Ammon's horn (tissue), 1 donor: ENCODE measurements around the gene ARHGAP32.
"Not testable (repeated sequence)": the region's sequence is repeated elsewhere in the genome, so short reads cannot be mapped to it uniquely, and the experiment has no call there.

ENCODE experiments used
- DNase-seq: peaks from one replicate; pipeline ENCODE4 v3.0.0-alpha.2; 2016; ENCODE audit warnings: low spot score

ARHGAP32 gene

DNA sequence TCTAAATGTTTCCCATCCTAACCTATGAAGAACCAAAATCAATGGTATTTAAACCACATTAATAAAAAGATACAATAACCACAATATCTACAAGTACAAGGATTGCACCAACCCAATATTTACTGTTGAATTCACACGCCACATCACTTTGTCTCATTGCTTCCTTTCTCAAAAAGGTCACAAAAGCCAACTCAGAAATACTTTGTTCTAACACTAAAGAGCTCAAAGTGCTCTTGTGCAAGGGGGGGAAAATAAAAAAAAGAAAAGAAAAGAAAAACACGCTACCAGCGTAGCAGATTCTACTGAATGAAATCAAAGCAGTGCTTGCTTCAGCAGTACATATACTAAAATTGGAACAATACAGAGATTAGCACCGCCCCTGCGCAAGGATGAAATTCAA lies 10.5 kb upstream of the ARHGAP32 start:
- DNase-seq: no peak

DNA sequence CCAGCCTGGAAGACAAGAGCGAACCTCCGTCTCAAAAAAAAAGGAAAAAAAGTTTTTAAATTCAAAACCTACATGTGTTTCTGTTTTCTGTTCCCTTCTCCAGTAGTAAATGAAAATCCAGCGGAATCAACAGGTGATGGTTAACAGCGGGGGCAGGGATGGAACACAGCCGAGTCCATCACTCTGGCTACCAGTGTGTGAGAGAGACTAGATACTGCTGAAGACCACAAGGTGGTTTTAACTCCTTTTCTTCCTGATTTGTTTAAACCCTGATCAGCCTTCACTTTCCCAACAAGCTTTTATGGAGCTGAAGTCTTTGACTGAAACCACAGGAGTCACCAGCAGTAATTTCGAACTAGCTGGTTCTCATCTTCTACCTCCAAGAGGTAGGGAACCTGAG lies 3.6 kb upstream of the ARHGAP32 start:
- DNase-seq: no peak

- DNase-seq: no peak
These were observed 476 bp downstream of the ARHGAP32 start for GRCh38 chr11:129191649-129192048.

DNA sequence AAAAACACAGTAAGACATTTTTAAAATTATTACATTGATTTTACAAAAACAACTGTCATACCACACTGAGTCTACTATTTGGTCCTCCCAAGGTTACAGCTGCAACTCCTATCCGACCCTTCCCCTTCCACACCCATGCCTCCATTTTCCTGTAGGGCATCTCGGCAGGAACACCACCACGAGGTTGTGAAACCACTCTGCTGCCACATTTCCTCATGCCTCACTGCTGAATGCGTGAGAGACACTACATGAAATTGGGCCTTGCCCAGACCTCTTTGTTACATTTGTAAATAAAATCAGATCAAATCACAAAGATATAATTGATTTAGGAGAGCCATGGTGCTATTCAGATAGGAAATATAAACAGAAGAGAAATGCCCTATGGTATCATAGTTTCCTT lies 2.0 kb downstream of the ARHGAP32 start:
- DNase-seq: no peak

DNA sequence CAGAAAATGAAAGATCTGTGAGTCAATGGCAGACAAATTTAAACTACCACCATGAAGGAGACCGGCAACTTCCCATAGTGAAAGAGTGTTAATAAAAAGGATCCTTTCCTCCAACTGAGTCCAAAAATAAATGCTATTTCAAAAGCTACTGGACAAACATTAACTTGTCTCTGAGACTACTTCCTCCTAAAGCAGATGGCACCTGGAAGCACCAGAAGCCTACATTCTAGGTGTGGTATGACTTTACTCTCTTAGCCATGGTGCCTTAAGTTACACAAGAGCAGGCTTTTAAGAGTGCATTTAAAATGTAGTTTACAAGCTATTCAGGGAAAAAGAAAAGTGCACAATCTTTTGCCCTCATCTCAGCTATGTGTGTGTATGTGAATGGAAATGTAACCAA lies 2.5 kb downstream of the ARHGAP32 start:
- no peak for DNase-seq

GRCh38 chr11:129185082-129185481 lies 7.0 kb downstream of the ARHGAP32 start:
- DNase-seq: not testable (repeated sequence)

DNA sequence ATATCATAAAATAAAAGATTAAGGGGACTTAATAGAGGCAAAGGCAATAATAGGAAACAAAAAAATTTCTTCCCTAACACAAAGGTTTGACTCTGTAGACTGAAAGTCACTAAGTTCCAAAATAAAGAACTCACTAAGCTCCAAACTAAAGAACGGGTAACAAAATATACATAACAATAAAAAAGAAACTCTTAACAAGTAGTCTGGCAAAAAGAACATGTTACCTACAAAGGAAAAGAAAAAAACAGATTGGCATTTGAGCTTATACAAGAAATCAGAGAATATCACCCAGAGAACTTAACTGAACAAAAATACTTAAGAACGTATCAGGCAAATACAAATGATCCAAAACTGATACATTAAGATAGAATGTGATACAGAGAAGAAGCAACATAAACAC lies 7.5 kb downstream of the ARHGAP32 start:
- no peak for DNase-seq

DNA sequence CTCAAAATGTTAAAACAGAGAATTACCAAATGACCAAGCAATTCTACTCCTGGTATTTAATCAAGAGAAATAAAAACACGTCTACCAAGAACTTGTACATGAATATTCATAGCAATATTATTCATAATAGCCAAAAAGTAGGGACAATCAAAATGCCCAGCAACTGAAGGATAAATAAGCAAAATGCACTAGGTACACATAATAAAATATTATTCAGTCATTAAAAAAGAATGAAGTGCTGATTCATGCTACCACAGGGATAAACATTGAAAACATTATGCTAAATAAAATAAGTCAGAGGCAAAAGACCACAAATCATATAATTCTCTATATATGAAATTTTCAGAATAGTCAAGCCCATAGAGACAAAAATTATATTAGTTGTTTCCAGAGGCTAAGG lies 24.8 kb downstream of the ARHGAP32 start:
- no peak for DNase-seq

GRCh38 chr11:129163714-129164164 lies 28.4 kb downstream of the ARHGAP32 start:
- DNase-seq: no peak

- not testable (repeated sequence) for DNase-seq
These were observed 35.0 kb downstream of the ARHGAP32 start for GRCh38 chr11:129157080-129157479.

DNA sequence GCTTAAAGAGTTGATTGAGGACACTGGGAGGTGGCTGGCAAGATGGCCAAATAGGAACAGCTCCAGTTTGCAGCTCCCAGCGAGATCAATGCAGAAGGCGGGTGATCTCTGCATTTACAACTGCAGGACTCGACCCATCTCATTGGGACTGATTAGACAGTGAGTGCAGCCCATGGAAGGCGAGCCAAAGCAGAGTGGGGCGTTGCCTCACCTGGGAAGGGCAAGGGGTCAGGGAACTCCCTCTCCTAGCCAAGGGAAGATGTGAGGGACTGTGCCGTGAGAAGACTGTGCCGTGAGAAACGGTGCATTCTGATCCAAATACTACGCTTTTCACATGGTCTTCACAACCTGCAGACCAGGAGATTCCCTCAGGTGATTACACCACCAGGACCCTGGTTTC lies 36.4 kb downstream of the ARHGAP32 start:
- DNase-seq: no peak

DNA sequence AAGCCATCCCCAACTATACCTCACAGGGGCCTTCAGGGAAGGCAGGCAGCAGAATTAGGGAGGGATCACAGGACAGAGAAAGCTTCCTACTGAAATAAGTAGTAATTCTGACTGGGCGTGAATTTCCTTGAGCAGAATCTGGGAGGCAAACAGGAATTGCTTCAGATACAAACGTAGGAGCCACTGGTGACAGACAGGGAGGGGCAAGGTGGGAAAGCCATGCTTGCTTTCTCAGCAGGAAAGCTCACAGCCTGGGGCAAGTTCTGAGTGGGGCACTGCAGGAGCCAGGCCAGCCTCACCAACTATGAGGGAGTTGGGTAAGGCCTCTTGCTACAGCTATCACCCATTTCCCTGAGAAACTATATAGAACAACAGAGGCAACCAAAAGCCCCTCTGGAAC lies 43.6 kb downstream of the ARHGAP32 start:
- DNase-seq: no peak

GRCh38 chr11:129146191-129146590 lies 45.9 kb downstream of the ARHGAP32 start:
- DNase-seq: no peak

GRCh38 chr11:129145276-129145675 lies 46.8 kb downstream of the ARHGAP32 start:
- DNase-seq: no peak

DNA sequence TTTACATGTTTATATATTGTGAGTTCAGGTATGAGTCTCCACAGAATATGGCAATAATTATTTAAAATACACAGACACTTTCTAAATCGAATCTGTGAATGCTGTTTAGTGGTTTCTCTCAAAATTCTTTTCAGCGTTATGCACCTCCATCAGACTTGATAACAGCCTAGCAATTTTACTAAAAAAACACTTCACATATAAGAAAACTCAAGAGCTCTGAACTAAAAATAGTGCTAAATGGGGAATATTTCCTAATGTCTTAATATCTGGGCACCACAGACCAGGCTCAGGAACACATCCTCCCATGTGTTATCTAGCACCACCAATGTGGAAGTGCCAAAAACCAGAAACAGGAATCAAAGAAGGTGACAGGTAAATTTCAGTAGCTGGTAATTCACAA lies 47.9 kb downstream of the ARHGAP32 start:
- no peak for DNase-seq

- peak; percentile 69 for DNase-seq
These were observed 48.8 kb downstream of the ARHGAP32 start for GRCh38 chr11:129143335-129143734.

DNA sequence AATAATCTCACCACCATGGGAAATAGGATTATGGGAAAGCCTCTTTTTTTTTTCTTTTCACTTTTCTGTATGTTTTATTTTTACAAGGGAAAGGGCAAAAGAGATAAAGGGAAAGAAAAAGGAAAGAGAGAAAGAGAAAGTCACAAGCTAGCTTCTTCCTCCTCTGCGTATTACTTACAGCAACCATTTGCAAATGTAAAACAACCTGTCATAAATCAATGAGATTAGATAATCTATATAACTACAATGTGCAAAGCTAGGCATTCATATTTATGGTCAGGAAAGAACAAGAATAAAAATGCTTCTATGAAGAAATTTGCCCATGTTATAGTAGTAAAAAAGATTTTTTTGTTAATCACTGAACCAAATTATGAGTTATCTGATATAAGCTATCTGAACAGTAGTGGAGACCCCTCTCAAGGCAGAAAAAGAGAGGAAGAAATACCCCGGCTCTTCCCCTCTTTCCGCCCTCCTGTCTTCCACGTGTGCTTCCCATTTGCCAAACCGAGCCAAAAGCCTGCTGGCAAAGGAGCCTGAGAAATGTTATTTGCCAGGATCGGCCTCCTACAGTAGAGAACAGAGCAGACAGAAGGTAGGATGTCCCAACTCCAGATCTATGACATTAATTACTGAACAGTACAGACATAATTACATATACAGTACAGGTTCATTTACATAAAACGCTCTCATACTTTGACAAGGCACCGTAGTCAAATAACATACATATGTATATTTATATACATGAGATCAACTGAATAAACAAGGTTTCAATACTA lies 50.2 kb downstream of the ARHGAP32 start:
- peak; percentile 11 for DNase-seq

- DNase-seq: no peak
These were observed 60.8 kb downstream of the ARHGAP32 start for GRCh38 chr11:129131316-129131715.

GRCh38 chr11:129128881-129129620 lies 63.1 kb downstream of the ARHGAP32 start:
- not testable (repeated sequence) for DNase-seq

- DNase-seq: no peak
These were observed 73.1 kb downstream of the ARHGAP32 start for GRCh38 chr11:129119036-129119435.

DNA sequence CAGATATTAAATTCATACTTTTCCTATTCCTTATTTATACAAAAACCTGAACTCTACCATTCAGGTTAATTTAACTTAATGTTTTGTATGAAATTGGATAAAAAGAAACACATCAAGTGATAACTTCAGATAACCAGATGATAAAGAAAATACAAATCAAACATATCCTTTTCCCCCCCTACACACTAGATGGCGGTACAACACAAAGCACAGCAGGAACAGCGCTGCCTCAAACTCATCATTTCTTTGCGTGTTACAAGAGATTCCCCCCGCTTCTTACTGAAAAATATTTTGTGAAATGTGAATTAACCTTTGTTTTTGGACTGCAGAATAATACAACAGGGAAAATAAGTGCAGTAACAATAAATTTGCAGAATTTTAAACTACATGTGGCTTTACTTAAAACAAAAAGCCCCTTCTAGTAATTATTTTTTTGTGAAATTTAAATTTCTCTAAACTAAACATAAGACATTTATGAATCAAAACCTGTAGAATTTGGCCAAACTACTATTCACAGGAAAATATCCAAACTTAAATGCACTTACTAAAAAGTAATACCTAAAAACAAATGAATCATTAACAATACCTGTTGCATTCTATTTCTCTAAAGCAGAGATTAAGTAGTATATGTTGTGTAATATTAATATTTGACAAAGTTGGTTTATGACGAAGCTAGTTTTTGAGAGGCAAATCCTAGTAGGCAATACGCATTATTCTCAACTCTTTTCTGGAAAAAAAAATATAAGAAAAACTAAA lies 74.4 kb downstream of the ARHGAP32 start:
- peak; percentile 86 for DNase-seq
